Fibroblast of the conjunctiva (primary cell): ENCODE results near the gene AP4M1.

ENCODE experiments used
- DNase-seq: peaks from one replicate; pipeline ENCODE4 v3.0.0-alpha.2; 2010; ENCODE audit warnings: low read depth

The AP4M1 gene

GRCh38 chr7:100101016-100101862 is at the start of gene AP4M1, which contains the start of gene MCM7:
Gene AP4M1 (plus strand): TSS chr7:100101643. CDS start chr7:100101715, 72 bp downstream.
Gene MCM7 (minus strand): TSS chr7:100101397. CDS start chr7:100101294, 103 bp downstream.
- DNase-seq, result peak; percentile 97

GRCh38 chr7:100053215-100053614 is 48.2 kb upstream of the AP4M1 start:
- peak; percentile 29 for DNase-seq

GRCh38 chr7:100057006-100057405 is 44.4 kb upstream of the AP4M1 start:
- no peak for DNase-seq

- no peak for DNase-seq
Observed at GRCh38 chr7:100059251-100059739, 42.1 kb upstream of the AP4M1 start.

- no peak for DNase-seq
Observed at GRCh38 chr7:100061518-100062193, 39.8 kb upstream of the AP4M1 start.

- DNase-seq, result no peak
Observed at GRCh38 chr7:100063376-100063775, 38.1 kb upstream of the AP4M1 start.

- DNase-seq, result no peak
Observed at GRCh38 chr7:100064162-100064561, 37.3 kb upstream of the AP4M1 start.

GRCh38 chr7:100065452-100066186 is 35.8 kb upstream of the AP4M1 start:
- DNase-seq, result peak; percentile 79

GRCh38 chr7:100066953-100067352 is 34.5 kb upstream of the AP4M1 start:
- no peak for DNase-seq

GRCh38 chr7:100069991-100070390 is 31.5 kb upstream of the AP4M1 start:
- DNase-seq, result no peak

- DNase-seq, result no peak
Observed at GRCh38 chr7:100071018-100071723, 30.3 kb upstream of the AP4M1 start.

- no peak for DNase-seq
Observed at GRCh38 chr7:100072462-100072861, 29.0 kb upstream of the AP4M1 start.

- DNase-seq, result no peak
Observed at GRCh38 chr7:100074841-100075240, 26.6 kb upstream of the AP4M1 start.

- DNase-seq, result no peak
Observed at GRCh38 chr7:100075418-100075817, 26.0 kb upstream of the AP4M1 start.

GRCh38 chr7:100077205-100077604 is 24.2 kb upstream of the AP4M1 start:
- DNase-seq, result no peak

- DNase-seq, result no peak
Observed at GRCh38 chr7:100079024-100079560, 22.4 kb upstream of the AP4M1 start.

- DNase-seq, result no peak
Observed at GRCh38 chr7:100080907-100081534, 20.4 kb upstream of the AP4M1 start.

GRCh38 chr7:100081535-100082102 is 19.8 kb upstream of the AP4M1 start, which contains the start of gene ZNF3:
Gene ZNF3 (minus strand): TSS chr7:100081723. CDS start chr7:100077357, 4,366 bp downstream.
- DNase-seq, result peak; percentile 98

GRCh38 chr7:100082978-100083377 is 18.5 kb upstream of the AP4M1 start:
- no peak for DNase-seq

GRCh38 chr7:100085515-100085914 is 15.9 kb upstream of the AP4M1 start:
- no peak for DNase-seq
